ENCODE data around the gene SAA2.
A peak's percentile ranks its signal among the peaks of the same experiment; 100 is the strongest.
"Not testable (repeated sequence)": the region's sequence is repeated elsewhere in the genome, so short reads cannot be mapped to it uniquely, and the experiment has no call there.

SAA2 gene

GRCh38 chr11:18247191-18247581 lies 1.3 kb downstream of the SAA2 start:
- not testable (repeated sequence) for DNase-seq (ENCODE audit: low read depth)

DNA sequence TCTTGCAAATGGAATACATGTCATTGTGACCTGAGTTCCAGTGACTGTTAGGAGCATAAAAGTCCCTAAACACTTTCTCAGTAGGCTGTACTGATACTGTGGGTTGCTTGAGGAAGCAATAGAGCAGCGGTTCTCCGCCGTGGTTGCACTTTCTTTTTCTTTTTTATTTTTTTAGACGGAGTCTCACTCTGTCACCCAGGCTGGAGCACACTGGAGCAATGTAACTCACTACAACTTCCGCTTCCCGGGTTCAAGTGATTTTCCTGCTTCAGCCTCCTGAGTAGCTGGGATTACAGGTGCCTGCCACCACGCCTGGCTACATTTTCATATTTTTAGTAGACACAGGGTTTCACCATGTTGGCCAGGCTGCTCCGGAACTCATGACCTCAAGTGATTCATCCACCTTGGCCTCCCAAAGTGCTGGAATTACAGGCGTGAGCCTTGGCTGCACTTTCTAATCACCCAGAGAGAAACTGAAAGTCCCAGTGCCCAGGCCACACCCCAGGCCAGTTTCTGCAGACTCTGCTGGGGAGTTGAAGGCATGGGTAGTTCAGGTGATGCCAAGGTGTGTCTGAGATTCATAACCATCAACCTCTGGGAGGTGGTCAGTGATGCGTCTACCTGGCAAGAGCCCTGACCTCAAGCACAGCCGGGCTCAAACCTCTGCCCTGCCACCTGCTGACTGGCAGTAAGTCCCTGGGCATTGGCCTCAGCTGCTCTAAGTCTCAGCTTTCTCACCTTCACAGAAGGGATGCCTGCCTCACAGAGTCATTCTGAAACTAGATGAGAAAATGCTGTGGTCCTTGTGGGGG lies 1.9 kb downstream of the SAA2 start:
- DNase-seq (ENCODE audit: low read depth): not testable (repeated sequence)

- no peak for DNase-seq (ENCODE audit: low read depth)
Measured at GRCh38 chr11:18245396-18245795, 3.1 kb downstream of the SAA2 start.

DNA sequence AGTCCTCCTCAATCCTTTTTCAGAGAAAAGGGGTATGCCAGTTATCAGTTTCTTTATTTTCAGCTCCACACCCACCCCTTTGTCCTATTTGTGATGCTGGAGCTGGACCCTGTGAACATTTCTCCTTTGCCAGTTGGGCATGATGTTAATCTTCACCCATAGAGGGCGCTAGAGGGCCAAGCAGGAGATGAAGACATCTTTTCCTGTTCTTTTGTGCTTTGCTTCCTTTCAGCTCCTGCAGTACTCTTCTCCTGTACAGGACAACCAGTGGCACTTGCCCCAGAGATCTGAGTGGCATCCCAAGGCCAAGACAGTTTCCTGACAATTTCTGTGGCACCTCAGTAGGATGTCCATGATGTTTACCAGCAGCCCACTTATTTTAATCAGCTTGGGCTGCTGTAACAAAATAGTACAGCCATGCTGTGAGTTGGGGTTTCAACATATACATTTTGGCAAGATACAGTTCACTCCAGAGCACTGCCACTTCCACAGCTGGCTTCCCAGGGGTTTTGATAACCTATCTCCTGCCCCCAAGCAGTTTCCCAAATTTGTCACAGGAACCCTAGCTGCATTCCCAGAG lies 4.6 kb downstream of the SAA2 start:
- peak; percentile 20 for DNase-seq (ENCODE audit: low read depth)

DNA sequence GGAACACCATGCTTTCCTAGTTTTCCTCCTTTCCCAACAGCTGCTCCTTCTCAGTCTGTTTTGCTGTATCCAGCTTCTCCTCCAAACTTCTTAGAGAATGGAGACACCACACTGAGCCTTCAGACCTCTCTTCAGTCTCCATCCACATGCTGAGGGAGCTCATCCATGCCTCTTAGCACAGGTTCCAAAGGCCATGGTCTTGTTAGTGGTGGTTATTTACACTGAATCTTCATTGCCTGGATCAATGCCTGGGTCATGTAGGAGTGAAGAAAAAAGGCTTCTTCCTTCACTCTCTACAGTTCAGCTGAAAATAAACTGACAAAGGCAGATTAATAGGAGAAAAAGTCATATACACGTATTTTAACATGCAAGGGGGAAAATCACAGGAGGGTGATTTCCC lies 8.8 kb downstream of the SAA2 start:
- DNase-seq (ENCODE audit: low read depth): no peak

DNA sequence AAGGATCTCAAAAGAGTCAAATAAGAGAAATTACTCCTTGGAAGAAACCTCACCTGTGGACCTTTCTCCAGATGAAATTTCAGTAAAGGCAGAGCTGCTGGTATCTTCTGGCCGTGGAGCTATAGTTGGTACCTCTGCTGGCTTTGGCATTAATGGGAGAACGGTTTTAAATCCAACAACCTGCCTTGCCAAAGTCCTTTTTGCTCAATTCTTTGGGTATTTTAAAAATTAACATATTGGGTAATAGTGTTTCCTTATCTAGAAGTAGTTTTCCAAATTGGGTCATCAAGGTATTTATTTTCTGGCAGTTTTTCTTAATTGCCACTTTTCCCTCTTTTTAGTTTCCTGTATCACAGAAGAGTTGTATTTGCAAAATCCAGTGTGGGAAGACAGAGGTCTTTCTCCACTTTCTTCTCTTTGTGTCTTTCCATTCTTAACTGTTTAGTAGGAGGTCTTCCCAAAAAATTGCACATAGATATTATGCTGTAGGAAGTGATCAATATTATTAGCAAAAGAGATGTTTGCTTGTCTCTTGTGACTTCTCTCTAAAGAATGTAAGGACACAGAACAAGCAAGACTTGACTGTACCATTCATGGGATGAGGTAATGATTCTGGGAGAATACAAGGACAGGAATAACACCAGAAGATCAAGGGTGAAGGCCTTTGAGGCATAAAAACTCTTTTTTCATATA lies 11.7 kb downstream of the SAA2 start, which contains the start of gene SAA4:
Gene SAA4 (minus strand): TSS at position 139 of the 693 bp plus-strand sequence. CDS start 876 bp downstream, outside the sequence.
- DNase-seq (ENCODE audit: low read depth): no peak

DNA sequence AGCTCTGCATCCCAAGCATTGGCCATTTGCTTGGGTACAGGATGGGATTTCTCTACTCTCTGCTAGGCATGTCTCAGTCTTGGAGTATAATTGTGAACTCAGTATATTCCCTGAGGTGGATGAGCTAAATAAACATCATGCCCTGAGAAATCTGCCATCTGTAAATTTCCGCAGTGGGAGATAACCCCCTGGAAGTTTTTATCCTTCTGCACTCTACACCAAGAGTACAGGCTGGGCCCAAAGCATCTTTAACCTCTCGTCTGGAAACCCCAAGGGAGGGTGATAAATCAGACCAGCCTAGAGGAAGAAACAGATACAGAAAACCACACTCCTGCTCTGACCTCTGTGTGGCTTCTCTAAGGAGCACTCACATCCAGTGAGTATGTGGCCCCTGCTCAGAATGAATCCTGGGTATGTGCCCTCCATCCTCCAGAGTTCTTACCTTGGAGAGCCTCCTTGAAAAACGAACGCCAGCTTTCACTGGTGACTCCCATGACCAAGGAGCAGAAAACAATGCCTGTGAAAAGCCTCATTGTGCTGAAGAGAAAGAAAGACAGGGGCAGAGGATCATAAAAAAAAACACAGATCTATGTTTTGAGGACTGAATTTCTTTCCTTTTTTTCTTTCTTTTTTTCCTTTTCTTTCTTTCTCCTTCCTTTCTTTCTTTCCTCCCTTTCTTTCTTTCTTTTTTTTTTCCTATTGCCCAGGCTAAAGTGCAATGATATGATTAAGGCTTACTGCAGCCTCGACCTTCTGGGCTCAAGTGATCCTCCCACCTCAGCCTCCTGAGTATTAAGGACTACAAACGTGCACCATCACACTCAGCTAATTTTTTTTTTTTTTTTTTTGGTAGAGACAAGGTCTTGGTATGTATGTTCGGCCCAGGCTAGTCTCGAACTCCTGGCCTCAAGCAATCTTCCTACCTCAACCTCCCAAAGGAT lies 12.8 kb downstream of the SAA2 start:
- DNase-seq (ENCODE audit: low read depth): no peak

DNA sequence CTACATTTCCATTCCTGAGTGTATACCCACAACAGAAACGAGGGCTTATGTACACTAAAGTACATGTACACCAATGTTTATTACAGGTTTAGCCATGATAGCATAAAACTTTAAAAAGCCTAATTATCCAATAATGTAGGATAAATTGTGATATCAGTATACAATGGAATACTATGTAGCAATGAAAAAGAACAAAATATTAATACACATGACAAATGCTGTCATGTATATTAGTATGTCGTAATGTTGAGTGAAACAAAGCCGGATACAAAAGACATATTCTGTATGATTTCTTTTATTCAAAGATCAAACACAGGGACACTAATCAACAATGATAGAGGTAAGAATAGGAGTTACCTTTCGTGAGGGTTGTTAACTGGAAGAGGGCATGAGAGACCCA lies 14.6 kb downstream of the SAA2 start:
- no peak for DNase-seq (ENCODE audit: low read depth)

DNA sequence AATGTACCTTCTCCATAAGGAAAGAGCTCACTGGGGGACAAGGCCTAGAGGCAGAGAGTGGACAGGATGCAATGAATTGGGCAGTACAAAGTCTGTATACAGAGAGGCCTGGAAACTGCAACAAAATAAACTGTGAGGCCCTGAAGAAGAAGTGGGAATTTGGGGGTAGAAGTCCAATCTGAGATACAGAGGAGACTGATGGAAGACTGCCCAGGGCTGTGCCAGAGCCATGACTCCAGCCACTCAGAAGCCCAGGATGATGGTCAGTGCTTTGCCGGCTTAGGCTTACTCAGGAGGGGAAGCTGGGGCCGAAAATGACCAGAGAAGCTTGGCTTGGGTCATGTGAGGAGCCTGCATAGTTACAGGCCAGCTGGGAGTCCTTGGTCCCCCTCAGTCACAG lies 17.6 kb downstream of the SAA2 start:
- no peak for DNase-seq (ENCODE audit: low read depth)

GRCh38 chr11:18229501-18229900 lies 19.0 kb downstream of the SAA2 start:
- no peak for DNase-seq (ENCODE audit: low read depth)

GRCh38 chr11:18225913-18226312 lies 22.6 kb downstream of the SAA2 start:
- DNase-seq (ENCODE audit: low read depth): no peak

GRCh38 chr11:18223591-18224387 lies 24.7 kb downstream of the SAA2 start:
- DNase-seq (ENCODE audit: low read depth): no peak

DNA sequence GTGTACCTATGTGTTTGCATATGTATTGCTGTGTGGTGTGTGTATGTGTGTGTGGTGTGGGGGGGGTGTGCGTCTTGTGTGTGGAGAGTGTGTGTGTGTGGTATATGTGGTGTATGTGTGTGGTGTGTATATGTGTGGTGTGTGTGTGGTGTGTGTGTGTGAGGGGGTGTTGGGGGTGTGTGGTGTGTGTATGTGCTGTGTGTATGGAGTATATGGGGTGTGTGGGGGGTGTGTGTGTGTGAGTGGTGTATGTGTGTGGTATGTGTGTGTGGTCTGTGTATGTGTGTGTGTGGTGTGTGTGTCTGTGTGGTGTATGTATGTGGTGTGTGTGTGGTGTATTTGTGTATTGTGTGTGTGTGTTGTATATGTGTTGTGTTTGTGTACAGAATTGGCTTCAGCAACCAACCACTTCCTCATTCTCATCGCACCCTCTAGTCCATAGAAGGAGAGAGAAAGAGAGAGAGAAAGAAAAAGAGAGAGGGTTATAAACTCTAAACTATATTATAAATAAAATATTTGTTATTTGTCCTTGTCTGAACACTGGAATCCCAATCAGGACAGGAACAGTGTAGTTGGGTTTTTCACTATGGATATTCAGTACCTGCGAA lies 25.6 kb downstream of the SAA2 start:
- no peak for DNase-seq (ENCODE audit: low read depth)

- no peak for DNase-seq (ENCODE audit: low read depth)
Measured at GRCh38 chr11:18221274-18221876, 27.1 kb downstream of the SAA2 start.

GRCh38 chr11:18209058-18209457 lies 39.4 kb downstream of the SAA2 start:
- no peak for DNase-seq (ENCODE audit: low read depth)

GRCh38 chr11:18204771-18205170 lies 43.7 kb downstream of the SAA2 start:
- no peak for DNase-seq (ENCODE audit: low read depth)

- DNase-seq (ENCODE audit: low read depth): no peak
Measured at GRCh38 chr11:18204220-18204619, 44.2 kb downstream of the SAA2 start.

DNA sequence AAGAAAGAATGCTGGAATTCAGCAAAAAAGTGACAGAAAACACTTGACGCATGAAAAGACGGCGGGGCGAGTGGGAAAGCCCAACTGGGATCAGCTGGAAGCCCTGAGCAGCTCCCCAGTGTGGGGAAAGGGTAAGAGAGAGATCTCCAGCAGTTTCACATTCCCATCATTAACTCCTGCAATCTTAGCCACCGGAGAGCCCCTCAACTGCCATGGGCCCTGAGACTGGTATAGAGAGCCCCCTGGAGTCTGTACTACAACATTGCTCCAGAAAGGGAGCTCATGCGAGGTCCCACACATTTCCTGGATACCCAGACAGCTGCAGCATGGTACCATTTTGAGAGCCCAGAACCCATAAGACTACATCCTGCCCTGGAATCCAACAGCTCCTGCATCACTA lies 44.7 kb downstream of the SAA2 start:
- no peak for DNase-seq (ENCODE audit: low read depth)

DNA sequence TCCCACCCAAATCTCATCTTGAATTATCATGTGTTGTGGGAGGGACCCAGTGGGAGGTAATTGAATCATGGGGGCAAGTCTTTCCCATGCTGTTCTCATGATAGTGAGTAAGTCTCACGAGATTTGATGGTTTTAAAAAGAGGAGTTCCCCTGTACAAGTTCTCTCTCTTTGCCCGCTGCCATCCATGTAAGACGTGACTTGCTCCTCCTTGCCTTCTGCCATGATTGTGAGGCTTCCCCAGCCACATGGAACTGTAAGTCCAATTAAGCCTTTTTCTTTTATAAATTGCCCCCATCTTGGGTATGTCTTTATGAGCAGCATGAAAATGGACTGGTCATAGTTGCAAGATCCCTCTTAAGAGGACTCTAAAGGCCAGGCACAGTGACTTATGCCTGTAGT lies 50.7 kb downstream of the SAA2 start:
- not testable (repeated sequence) for DNase-seq (ENCODE audit: low read depth)

- no peak for DNase-seq (ENCODE audit: low read depth)
Measured at GRCh38 chr11:18196532-18196931, 51.9 kb downstream of the SAA2 start.

Measured in T-helper 22 cell (primary cell).